GM13977 (cell line): ENCODE results near the gene TGFBRAP1.

ENCODE experiments used
- DNase-seq: peaks from one replicate; pipeline ENCODE4 v3.0.0; 2012; ENCODE audit warnings: low spot score
- in situ Hi-C: fragments of 300-500 bp; cut with MboI; formaldehyde crosslinking; loops from one replicate; pipeline ENCODE4 v1.12.0; 2022; ENCODE audit warnings: low sequenced_read_pairs, low pct_unique_long_range_greater_than_20kb, mixed read lengths, inconsistent platforms; ENCODE audit not compliant: unreplicated experiment
- TF ChIP-seq, protein P1 (sequence below): IDR thresholded peaks from 2 replicates; pipeline ENCODE4 v1.5.1; 2012; ENCODE audit warnings: mild to moderate bottlenecking, control low read depth; ENCODE audit not compliant: insufficient read depth; ENCODE audit errors: extremely low read depth, missing control alignments

TGFBRAP1 gene

DNA sequence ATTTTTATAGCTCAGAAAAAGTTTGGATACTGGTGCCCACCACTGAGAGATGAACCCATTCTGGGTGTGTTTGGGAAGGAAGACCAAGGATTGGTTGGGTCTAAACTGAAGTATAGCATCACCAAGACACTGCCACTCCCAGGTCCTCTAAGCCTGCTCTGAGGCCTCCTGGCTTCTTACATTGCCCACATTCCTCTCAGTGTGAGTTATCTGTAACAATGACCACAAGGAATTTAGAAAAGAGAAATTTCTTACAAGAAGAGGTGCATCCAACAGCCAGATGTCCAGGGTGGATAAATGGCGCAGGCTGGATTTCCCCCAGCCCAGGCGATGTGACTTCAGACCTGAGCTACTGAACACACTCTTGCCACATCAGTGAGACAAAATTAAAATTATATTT, 89.6 kb downstream of the TGFBRAP1 start:
- no peak for DNase-seq
- in situ Hi-C loops = no loop called here
- TF ChIP-seq, protein P1, sequence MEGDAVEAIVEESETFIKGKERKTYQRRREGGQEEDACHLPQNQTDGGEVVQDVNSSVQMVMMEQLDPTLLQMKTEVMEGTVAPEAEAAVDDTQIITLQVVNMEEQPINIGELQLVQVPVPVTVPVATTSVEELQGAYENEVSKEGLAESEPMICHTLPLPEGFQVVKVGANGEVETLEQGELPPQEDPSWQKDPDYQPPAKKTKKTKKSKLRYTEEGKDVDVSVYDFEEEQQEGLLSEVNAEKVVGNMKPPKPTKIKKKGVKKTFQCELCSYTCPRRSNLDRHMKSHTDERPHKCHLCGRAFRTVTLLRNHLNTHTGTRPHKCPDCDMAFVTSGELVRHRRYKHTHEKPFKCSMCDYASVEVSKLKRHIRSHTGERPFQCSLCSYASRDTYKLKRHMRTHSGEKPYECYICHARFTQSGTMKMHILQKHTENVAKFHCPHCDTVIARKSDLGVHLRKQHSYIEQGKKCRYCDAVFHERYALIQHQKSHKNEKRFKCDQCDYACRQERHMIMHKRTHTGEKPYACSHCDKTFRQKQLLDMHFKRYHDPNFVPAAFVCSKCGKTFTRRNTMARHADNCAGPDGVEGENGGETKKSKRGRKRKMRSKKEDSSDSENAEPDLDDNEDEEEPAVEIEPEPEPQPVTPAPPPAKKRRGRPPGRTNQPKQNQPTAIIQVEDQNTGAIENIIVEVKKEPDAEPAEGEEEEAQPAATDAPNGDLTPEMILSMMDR = no peak

DNA sequence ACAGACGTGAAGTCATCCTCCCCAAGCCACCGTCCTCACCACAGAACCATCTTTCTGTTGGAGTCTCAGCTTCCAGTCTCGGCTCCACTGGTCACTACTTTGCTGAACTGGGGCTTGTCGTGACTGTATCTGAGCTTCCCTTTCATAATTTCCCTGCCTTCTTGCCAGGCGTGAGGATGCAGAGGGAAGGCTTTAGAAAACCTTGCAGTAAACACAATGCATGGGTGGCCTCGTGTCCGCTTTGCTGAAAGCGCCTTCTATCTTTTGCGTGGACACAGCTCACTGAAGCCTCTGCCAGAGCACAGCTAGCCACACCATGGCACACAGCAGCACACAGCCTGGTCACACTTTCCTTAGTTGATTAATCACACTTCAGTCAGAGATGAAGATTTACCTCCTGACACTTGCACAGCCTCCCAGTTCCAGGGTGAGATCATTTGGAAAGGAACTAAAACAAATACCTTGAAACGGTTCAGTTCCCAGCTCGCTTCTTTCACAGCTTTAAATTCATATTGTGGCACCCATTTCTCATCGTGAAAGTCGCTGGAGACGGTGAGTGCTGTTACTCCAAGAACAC, 90.8 kb downstream of the TGFBRAP1 start:
- no peak for DNase-seq
- TF ChIP-seq, protein P1 = no peak
- in situ Hi-C loops = no loop called here

- TF ChIP-seq, protein P1 = no peak
- DNase-seq = peak; percentile 45
- in situ Hi-C loops = no loop called here
These were observed 92.3 kb downstream of the TGFBRAP1 start for GRCh38 chr2:105237045-105237765.

- in situ Hi-C loops = no loop called here
- TF ChIP-seq, protein P1 = no peak
- no peak for DNase-seq
These were observed 93.5 kb downstream of the TGFBRAP1 start for GRCh38 chr2:105236060-105236424.

DNA sequence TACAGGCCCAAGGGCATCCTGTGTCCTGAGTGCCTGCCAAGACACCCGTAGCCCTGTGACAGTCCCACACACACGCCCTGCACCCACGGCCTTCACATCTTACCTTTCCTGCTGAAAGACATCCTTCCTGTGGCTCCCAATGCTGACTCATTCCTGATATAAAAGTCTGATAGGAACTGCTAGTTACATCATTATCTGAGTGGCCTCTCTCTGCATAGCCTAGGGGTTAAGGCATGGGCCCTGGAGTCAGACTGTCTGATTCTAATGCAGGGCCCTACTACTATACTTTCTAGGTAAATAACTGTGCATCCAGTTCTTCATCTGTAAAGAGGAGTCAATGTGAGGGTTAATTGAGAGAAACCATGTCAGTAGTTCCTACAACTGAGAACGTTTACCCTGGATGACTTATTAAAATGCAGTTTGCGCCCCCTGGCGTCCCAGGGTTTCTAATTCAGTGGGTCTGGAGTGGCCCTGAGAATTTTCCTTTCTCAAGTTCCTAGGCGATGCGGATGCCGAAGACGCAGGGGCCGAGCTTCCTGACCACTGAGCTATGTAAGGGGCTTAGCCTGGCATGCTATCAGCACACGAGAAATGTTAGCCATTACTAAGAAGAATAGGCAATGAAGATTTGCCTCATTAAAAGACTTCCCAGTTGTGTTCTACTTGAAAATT, 94.0 kb downstream of the TGFBRAP1 start:
- peak; percentile 64 for DNase-seq
- in situ Hi-C loops = no loop called here
- TF ChIP-seq, protein P1 = peak; percentile 79

DNA sequence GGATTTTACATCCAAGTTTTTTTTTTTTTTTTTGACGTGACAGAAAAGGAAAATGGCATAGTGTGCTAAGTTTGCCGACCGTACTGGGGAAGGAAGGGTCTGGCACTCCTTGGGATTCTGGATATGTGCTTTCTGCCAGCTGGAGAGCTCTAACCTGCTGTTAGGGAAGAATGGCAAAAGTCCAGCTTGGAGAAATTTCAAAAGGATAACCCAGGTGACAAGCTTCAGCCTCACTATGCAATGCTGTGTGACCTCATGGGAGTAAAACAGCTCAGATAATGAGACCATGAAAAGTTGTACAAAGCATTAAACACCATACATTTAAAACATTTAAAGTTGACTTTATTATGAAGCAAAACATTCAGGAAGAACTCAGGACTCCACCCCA, 98.3 kb downstream of the TGFBRAP1 start:
- DNase-seq = no peak
- TF ChIP-seq, protein P1 = no peak
- in situ Hi-C loops = loop anchor here (5.0 kb wide), 1 partner anchor 119 kb away; no protein-coding TSS in a partner anchor
